Heart right ventricle (tissue), 16 donors: ENCODE results near the gene AJUBA. TPM values are rescaled to one million over a fixed set of nuclear protein-coding genes. Genes with fewer than 3 reads are reported as not detected.
"Not testable (repeated sequence)": the region's sequence is repeated elsewhere in the genome, so short reads cannot be mapped to it uniquely, and the experiment has no call there.

Experiments
- ATAC-seq, 8 donors: fragments of 200-7000 bp; cut with Tn5 transposase; one replicate each; pipeline ENCODE4 v1.9.1; 2020; ENCODE audit warnings: mild to moderate bottlenecking in 8 of 8, moderate library complexity in 8 of 8, moderate number of reproducible peaks in 1 of 8
- DNase-seq, 2 donors: peaks; one replicate each; pipeline ENCODE4 v3.0.0-alpha.2; 2020
- H3K27ac ChIP-seq, 10 donors: fragments of 200-600 bp; sonication (generic) in 2 of 10; one replicate each; pipeline versions ENCODE4 v1.5.0 to v1.8.0; 2020 to 2022; ENCODE audit warnings: mild to moderate bottlenecking in 3 of 10
- H3K27me3 ChIP-seq, 7 donors: fragments of 200-600 bp; one replicate each; pipeline ENCODE4 v1.8.0; 2021 to 2022; ENCODE audit warnings: mild to moderate bottlenecking in 2 of 7
- H3K36me3 ChIP-seq, 9 donors: fragments of 200-600 bp; sonication (generic) in 1 of 9; one replicate each; pipeline versions ENCODE4 v1.5.0 to v1.8.0; 2020 to 2022; ENCODE audit warnings: mild to moderate bottlenecking in 2 of 9
- H3K4me1 ChIP-seq, 9 donors: fragments of 200-600 bp; sonication (generic) in 1 of 9; one replicate each; pipeline versions ENCODE4 v1.5.0 to v1.8.0; 2020 to 2022; ENCODE audit warnings: mild to moderate bottlenecking in 4 of 9
- H3K4me3 ChIP-seq, 10 donors: fragments of 200-600 bp; sonication (generic) in 2 of 10; one replicate each; pipeline versions ENCODE4 v1.5.0 to v1.8.0; 2020 to 2022; ENCODE audit warnings: mild to moderate bottlenecking in 7 of 10, moderate library complexity in 2 of 10
- H3K9me3 ChIP-seq, 11 donors: fragments of 200-600 bp in 10 of 11; sonication (generic) in 2 of 11; one replicate each; pipeline versions ENCODE4 v1.5.0 to v1.8.0; 2013 to 2022; ENCODE audit warnings: mild to moderate bottlenecking in 2 of 11, control low read depth in 1 of 11, moderate library complexity in 1 of 11
- WGBS, 2 donors: extraction: QIAGEN DNeasy Blood & Tissue Kit; methylation state at CpG; one replicate each; pipeline ENCODE4 v1.1.7; 2013; ENCODE audit warnings: inconsistent platforms in 1 of 2; 5-methylcytosine and 5-hydroxymethylcytosine counted together
- intact Hi-C, 10 donors: fragments of 100-400 bp; cut with DNase I; formaldehyde crosslinking; loops; one replicate each; pipeline versions ENCODE4 v1.11.1 to v1.14.2; 2022
- polyA plus RNA-seq, 2 donors: library from polyadenylated mRNA; stranded (reverse); fragments of 200-250 nt; gene quantifications; one replicate each; pipeline ENCODE4 v1.2.3, GENCODE V29; 2013
- total RNA-seq, 10 donors: library from RNA; stranded (reverse); fragmentation: NEBNext Ultra II Directional in 3 of 10; extraction: Animal tissue kit (Norgen Biotek cat#: 25700) in 3 of 10; gene quantifications; one replicate each; pipeline versions ENCODE4 v1.2.1 to v1.2.4, GENCODE V29; 2021 to 2023
- TF ChIP-seq, protein P1 (sequence below), 9 donors: fragments of 200-600 bp; sonication (generic) in 2 of 9; IDR thresholded peaks; one replicate each; pipeline versions ENCODE4 v1.5.0 to v1.8.0; 2021 to 2022; ENCODE audit warnings: antibody characterized with exemption in 9 of 9, mild to moderate bottlenecking in 5 of 9, moderate library complexity in 1 of 9
- donor health status: Arrhythmogenic right ventricular cardiomyopathy.
- donor health status: ischemic (EF 13 %, LVEDD 7.1; RV severe dilation, severe dysfunction).
- donor health status: healthy with polysubstance abuse.
- donor health status: DM: no; HTN: yes; CAD: no.
- donor health status: DM: no; HTN: no; CAD: no.
- donor health status: ischemic (EF 25% LVEDD 6.9; RV normal size, moderate dysfunction).
- donor health status: ischemic (EF 25% LVEDD 5.7; RV mildly dilated, moderate dysfunction).
- donor health status: healthy.
- donor health status: DM: yes; HTN: yes; CAD: no.
- donor health status: Ischemic cardiomyopathy.
- donor health status: ischemic (EF 35%, LVEDD 5.7; RV mildly dilated, moderate dysfunction).
- donor health status: nonischemic (EF 11% LVEDD 7.7; RV severe dilation, severe dysfunction).
- donor health status: DM: yes; HTN: yes; CAD: no.
- donor health status: PGD.
- donor health status: ischemic (EF 29% LVEDD 5.4; RV normal size, mild dysfunction).
- donor health status: nonischemic (EF 23%, LVEDD 6.1; RV moderate dilation, normal function).

Gene AJUBA
- total and polyA plus RNA-seq, 12 donors, result 5.3 to 25.9 (median 10.2) TPM

DNA sequence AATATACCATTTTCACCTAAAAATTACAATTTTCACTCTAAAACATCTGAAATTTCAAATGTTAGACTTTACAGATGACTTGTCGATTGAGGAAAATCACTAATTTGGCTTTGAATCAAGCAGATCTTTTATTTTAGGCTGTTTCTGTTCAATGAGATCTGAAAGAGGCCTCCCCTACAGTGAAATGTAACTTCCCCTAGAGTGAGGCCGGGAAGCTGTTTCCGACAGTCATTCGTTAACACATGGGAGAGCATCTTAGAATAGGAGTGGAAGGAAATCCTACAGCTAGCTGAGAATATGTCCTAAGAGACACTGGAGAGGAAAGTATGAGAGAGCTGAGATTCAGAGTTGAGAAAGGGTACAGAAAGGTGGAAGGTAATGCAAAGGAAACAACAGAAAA lies 33.3 kb upstream of the AJUBA start:
- H3K4me1 ChIP-seq, result peaks cover 0 to under 1% (median 0%) of the 10 kb centered on the region in 9 donors
- no peaks in the 10 kb centered on the region for H3K36me3 ChIP-seq
- no peaks in the 10 kb centered on the region for H3K9me3 ChIP-seq
- no peaks in the 10 kb centered on the region for H3K27me3 ChIP-seq
- no peak overlapping the region for H3K4me3 ChIP-seq
- 72 to 79% methylated on average over 4 of the region's 4 CpGs for WGBS, 2 donors
- ATAC-seq (no peak), DNase-seq (no peak)
- TF ChIP-seq, protein P1, sequence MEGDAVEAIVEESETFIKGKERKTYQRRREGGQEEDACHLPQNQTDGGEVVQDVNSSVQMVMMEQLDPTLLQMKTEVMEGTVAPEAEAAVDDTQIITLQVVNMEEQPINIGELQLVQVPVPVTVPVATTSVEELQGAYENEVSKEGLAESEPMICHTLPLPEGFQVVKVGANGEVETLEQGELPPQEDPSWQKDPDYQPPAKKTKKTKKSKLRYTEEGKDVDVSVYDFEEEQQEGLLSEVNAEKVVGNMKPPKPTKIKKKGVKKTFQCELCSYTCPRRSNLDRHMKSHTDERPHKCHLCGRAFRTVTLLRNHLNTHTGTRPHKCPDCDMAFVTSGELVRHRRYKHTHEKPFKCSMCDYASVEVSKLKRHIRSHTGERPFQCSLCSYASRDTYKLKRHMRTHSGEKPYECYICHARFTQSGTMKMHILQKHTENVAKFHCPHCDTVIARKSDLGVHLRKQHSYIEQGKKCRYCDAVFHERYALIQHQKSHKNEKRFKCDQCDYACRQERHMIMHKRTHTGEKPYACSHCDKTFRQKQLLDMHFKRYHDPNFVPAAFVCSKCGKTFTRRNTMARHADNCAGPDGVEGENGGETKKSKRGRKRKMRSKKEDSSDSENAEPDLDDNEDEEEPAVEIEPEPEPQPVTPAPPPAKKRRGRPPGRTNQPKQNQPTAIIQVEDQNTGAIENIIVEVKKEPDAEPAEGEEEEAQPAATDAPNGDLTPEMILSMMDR (IDR thresholded peaks at IDR 0.05), result no peak
- H3K27ac ChIP-seq, result no peak overlapping the region
- intact Hi-C loops, result no loop called here

DNA sequence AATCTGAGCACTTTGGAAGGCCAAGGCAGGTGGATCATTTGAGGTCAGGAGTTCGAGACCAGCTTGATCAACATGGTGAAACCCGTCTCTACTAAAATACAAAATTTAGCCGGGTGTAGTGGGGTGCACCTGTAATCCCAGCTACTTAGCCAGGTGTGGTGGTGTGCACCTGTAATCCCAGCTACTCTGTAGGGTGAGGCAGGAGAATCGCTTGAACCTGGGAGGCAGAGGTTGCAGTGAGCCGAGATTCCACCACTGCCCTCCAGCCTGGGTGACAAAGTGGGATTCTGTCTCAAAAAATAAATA lies 31.4 kb upstream of the AJUBA start:
- intact Hi-C loops, H3K36me3 ChIP-seq, H3K27ac ChIP-seq, DNase-seq, H3K9me3 ChIP-seq, H3K4me3 ChIP-seq, H3K27me3 ChIP-seq, ATAC-seq: not testable (repeated sequence)
- 92 to 95% methylated on average over 5 of the region's 5 CpGs for WGBS, 2 donors
- H3K4me1 ChIP-seq, result peaks cover 0 to 15% (median 10%) of the 10 kb centered on the region in 9 donors

DNA sequence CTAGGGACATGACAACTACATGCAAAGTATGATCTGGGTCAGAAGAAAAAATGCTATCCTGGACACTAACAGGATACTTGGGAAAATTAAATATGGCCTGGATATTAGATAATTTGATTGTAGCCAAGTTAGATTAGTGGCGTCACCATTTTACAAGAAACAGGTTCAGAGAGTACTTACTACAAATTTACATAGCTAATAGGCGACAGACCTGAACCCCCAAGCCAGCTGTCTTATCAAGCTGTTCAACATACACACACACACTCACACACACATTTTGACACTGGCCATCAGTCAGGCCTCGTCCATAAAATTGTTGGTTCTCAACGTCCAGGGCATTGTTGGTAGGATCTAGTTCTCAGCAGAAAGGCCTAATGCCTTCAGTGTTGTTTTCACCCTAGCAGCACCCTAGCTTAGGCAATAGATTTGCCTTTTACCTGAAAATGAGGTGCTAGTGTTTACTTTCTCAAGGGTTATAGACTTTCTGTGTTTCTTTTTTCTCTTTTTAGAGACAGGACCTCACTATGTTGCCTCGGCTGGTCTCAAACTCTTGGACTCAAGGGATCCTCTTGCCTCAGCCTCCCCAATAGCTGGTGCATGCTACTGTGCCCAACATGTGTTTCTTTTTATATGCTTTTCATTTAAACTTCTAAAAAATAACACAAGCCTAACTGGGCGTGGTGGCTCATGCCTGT lies 30.9 kb upstream of the AJUBA start:
- no peak overlapping the region for H3K27ac ChIP-seq
- no peak for DNase-seq
- H3K4me1 ChIP-seq, result peaks cover 0 to 19% (median 10%) of the 10 kb centered on the region in 9 donors
- no peaks in the 10 kb centered on the region for H3K27me3 ChIP-seq
- H3K4me3 ChIP-seq, result no peak overlapping the region
- no peaks in the 10 kb centered on the region for H3K36me3 ChIP-seq
- WGBS, 2 donors, result 62 to 79% methylated on average over 6 of the region's 6 CpGs
- no peaks in the 10 kb centered on the region for H3K9me3 ChIP-seq
- intact Hi-C loops, result no loop called here
- TF ChIP-seq, protein P1 (IDR thresholded peaks at IDR 0.05), result no peak
- no peak for ATAC-seq

DNA sequence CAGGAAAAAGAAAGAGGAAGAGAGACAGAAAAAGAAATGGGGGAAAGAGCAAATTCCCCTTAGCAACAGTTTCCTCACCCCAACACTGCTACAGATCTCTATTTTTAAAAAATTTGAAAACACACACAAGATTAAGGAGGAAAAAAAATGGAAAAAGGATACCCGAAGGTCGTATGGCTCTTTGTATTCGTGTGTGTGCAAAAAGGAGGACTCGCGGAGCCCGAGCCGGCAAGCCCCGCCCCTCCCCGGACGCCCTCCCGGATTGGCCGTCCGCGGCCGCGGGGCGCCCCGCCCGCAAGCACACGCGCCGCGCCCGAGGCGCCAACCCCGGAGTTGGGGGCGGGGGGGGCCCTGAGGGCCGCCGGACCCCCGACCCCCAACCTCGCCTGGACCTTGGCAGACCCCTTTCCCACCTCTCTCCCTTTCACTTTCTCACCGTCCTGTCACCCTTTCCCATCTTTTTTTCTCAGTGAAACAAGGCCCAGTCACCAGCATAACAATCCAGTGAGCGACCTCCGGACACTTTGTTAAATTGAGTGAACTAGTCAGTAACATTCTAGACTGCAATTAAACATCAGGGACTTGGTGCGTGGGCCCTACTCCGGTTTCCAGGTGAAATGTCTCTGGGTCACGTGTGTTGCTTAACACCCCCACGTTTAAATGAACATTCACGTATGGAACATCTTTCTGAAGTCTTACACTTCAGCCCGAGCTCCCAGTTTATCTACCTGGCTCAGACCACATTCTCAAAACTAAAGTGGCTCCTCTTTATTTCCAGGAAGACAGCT lies 27.8 kb upstream of the AJUBA start, which contains the start of gene C14orf93:
C14orf93 (minus strand) TSS at position 205 of the 788 bp plus-strand sequence. CDS start 11,120 bp downstream, outside the sequence.
- TF ChIP-seq, protein P1 (IDR thresholded peaks at IDR 0.05), result no peak
- peak; percentile 86 to 87 for DNase-seq

More for the DNA sequence above, 27.8 kb upstream of the AJUBA start, which contains the start of gene C14orf93:
- Histone ChIP-seq H3K9me3 (no peaks in the 10 kb centered on the region), H3K27me3 (no peaks in the 10 kb centered on the region), H3K4me3 (peak within 1 kb of the TSS in 9 of 10 donors; percentile 22 to 65 (median 55)), H3K4me1 (peaks cover 3 to 39% (median 25%) of the 10 kb centered on the region in 9 donors), H3K27ac (peak within 1 kb of the TSS in 9 of 10 donors; percentile 51 to 91 (median 75)), H3K36me3 (no peaks in the 10 kb centered on the region)
- ATAC-seq, result peak; percentile 30 to 62 (median 46)
- intact Hi-C loops, result no loop called here
- WGBS, 2 donors, result 2 to 3% methylated on average over 40 of the region's 40 CpGs
